ENCODE measurements around the gene SLC66A2.

The SLC66A2 gene

DNA sequence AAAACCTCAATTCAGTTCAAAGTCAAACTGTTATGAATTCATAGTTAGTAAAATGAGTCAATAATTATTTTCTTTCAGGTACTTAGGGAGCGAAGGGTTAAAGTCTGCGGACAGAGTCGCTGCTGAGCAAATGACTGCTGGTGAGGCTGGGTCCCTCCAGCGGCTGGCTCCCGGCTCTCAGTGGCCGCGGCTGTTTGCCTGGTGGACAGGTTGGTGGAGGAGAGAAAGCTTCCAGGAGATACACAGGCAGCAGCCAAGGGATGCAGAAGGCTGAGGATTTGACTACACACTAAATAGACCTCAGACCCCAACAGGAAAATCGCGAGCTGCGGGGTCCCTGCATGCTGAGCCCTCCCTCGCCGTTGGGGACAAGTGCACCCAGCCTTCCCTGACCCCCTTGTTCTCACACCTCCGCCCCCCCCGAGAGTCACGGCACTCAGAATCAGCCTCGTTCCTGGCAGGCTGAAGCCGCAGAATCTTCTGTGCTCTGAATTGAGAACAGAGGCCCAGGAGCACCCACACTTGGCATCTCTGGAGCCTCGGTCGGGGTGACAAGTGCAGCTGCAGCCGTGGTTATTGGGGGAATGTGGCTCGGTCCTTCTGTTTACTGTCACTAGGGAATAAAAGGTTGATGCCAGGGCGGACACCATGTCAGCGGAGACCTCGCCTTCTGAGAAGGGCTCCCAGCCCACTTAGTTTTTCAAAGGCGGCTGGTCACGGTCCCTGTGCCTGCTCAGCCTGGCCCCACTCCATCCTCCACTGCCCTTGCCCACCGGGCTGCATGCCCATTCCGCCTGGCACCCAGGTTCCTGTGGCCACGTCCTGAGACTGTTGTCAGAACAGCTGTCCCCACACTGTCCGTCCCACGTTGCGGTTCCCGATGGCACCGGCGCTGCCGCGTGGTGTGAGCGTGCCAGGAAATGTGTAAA is 74.0 kb downstream of the SLC66A2 start:
- no peak overlapping the region for H3K27ac Mint-ChIP-seq
- H3K27me3 Mint-ChIP-seq (ENCODE audit: low read depth): no peaks in the 10 kb centered on the region
- no peaks in the 10 kb centered on the region for H3K4me1 Mint-ChIP-seq (ENCODE audit: low read depth)
- H3K9me3 Mint-ChIP-seq: no peaks in the 10 kb centered on the region
- no peak for DNase-seq (ENCODE audit: low spot score)
- no peak overlapping the region for H3K4me3 Mint-ChIP-seq
- H3K36me3 Mint-ChIP-seq (ENCODE audit: low read depth): no peaks in the 10 kb centered on the region

DNA sequence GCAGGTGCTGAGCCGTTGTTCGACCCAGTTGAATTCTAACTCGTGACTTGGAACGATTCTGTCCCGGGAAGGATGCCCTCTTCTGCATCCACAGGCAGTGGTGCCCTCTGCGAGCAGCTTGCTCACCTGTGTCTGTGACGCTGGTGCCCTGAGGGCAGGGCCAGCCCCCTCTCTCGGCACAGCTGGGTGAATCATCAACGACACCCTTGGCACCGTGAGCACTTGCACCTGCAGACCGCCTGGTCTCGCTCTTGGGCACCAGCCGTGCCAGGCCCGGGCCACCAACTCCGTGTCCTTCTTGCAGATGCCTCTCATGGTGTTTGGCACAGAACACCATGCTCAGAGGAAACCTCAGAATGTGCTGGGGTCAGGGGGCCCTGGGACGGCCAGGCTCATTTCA is 75.0 kb downstream of the SLC66A2 start:
- Mint-ChIP-seq H3K36me3 (ENCODE audit: low read depth) (no peaks in the 10 kb centered on the region), H3K27me3 (ENCODE audit: low read depth) (no peaks in the 10 kb centered on the region), H3K4me3 (no peak overlapping the region), H3K4me1 (ENCODE audit: low read depth) (no peaks in the 10 kb centered on the region), H3K9me3 (no peaks in the 10 kb centered on the region), H3K27ac (no peak overlapping the region)
- DNase-seq (ENCODE audit: low spot score): no peak

DNA sequence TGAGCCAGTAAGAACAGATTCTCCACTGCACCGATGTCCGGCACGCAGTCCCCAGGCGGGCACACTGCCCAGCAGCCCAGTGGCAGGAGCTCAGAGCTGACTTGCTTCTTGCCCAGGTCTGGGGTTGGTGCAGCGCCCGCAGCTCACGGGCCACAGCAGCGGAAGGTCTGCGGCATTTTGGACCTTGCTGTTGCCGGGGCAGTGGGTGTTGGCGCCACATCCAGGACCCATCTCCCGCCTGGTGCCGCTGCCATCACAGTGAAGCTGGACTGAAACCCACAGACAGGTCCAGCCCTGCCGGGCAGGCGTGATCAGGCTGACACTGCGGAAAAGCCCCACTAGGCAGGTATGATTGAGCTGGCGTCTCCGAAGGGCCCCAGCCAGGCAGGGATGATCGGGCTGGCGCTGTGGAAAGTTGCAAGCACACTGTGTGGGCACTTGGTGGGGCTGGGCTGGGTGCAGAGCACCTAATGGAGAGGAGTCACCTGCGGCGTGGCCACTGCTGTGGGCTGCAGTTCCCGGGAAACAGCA is 75.5 kb downstream of the SLC66A2 start:
- DNase-seq (ENCODE audit: low spot score): no peak
- Mint-ChIP-seq H3K36me3 (ENCODE audit: low read depth) (no peaks in the 10 kb centered on the region), H3K4me3 (no peak overlapping the region), H3K9me3 (no peaks in the 10 kb centered on the region), H3K4me1 (ENCODE audit: low read depth) (no peaks in the 10 kb centered on the region), H3K27ac (no peak overlapping the region), H3K27me3 (ENCODE audit: low read depth) (no peaks in the 10 kb centered on the region)

- H3K27ac Mint-ChIP-seq: no peak overlapping the region
- H3K9me3 Mint-ChIP-seq: no peaks in the 10 kb centered on the region
- H3K4me1 Mint-ChIP-seq (ENCODE audit: low read depth): no peaks in the 10 kb centered on the region
- no peak for DNase-seq (ENCODE audit: low spot score)
- no peaks in the 10 kb centered on the region for H3K27me3 Mint-ChIP-seq (ENCODE audit: low read depth)
- no peaks in the 10 kb centered on the region for H3K36me3 Mint-ChIP-seq (ENCODE audit: low read depth)
- H3K4me3 Mint-ChIP-seq: no peak overlapping the region
Measured at GRCh38 chr18:79875531-79875919, 75.9 kb downstream of the SLC66A2 start.

DNA sequence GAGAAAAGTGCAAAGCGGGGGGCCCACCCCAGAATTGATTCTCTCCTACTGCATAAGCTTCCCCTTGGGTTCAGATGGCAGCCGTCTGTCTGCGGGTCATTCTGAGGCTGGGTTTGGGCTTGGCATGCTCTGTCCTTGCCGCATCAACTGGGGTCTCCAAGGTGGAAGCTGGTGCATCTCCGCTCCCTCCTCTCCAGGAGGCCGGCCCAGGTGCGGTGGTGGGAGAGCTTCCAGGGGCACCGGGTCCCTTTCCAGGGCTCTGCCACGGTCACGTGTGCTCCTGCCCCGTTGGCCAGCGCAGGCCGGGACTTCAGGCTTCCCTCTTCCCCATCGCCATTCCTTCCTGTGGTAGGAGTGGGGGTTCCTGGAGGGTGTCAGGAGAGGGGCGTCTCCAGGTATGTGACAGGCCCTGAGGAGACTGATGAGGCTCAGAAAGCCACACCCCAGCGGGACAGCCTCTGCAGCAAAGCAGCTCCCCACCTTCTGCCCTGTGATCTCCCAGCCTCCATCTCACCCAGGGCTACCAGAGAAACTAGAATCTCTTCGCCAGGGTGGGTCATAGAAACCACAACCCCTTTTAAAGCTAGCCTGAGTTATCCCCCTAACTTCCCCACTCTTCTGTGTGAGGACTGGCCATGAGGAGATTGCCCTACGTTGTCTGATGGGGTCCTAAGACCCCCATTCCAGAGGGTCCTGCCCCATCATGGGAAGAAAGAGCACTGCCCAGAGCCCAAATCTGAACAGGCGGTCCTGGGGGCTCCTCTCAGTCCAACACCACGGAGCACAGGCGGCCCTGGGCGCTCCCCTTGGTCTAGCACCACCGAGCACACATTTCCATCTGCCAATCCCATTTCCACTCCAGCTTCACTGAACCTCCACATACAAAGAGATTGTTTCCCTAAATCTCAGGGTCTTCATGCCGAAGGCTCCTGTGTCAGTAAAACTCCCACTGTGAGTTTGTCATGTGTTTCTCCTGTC is 76.6 kb downstream of the SLC66A2 start:
- no peak overlapping the region for H3K27ac Mint-ChIP-seq
- no peaks in the 10 kb centered on the region for H3K4me1 Mint-ChIP-seq (ENCODE audit: low read depth)
- no peak overlapping the region for H3K4me3 Mint-ChIP-seq
- no peaks in the 10 kb centered on the region for H3K9me3 Mint-ChIP-seq
- no peak for DNase-seq (ENCODE audit: low spot score)
- H3K27me3 Mint-ChIP-seq (ENCODE audit: low read depth): no peaks in the 10 kb centered on the region
- no peaks in the 10 kb centered on the region for H3K36me3 Mint-ChIP-seq (ENCODE audit: low read depth)

- Mint-ChIP-seq H3K4me3 (no peak overlapping the region), H3K4me1 (ENCODE audit: low read depth) (no peaks in the 10 kb centered on the region), H3K27ac (no peak overlapping the region), H3K36me3 (ENCODE audit: low read depth) (no peaks in the 10 kb centered on the region), H3K9me3 (no peaks in the 10 kb centered on the region), H3K27me3 (ENCODE audit: low read depth) (no peaks in the 10 kb centered on the region)
- DNase-seq (ENCODE audit: low spot score): no peak
Measured at GRCh38 chr18:79873449-79874110, 77.9 kb downstream of the SLC66A2 start.

DNA sequence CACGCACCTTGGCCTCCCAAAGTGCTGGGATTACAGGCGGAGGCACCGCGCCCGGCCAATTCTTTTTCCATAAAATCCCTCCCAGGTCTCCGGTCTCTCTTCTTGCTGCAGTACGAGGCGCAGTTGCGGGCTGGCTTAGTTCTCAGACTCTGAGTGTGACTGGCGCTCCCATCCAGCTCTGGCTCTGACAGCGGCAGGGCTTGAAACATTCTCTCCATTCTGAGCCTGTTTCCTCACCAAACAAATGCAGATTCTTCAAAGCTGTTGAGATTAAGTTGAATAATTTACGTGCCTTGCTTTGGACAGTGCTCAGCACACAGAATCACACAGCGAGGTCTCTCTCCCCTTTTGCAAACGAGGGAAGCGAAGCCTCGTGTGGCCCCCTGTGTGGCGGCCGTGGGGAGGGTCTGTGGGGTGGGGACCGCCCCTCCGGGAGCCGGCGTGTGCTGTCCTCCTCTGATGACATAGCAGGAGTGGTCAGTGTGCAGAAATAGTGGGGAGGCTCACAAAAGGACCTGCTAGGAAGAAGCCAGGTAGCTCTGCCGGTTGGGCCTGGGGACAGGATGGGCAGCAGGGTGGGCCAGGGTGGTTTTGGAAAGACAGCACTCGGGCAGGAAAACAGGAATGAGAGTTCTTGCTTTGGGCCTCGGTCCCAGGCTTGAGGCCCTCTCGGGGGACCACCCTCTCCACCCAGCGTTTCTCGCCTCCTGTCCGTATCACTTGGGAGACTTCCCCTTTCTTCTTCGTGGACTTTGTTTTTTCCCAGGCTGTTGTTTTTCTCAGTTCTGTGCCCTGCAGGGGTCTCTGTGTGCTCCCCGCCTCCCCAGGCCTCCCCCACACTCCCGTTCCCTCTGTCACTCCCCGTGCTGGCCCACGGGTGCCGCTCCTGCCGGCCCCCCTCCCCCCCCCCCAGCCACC is 78.7 kb downstream of the SLC66A2 start:
- H3K27me3 Mint-ChIP-seq (ENCODE audit: low read depth): no peaks in the 10 kb centered on the region
- H3K4me3 Mint-ChIP-seq: no peak overlapping the region
- H3K4me1 Mint-ChIP-seq (ENCODE audit: low read depth): no peaks in the 10 kb centered on the region
- no peak overlapping the region for H3K27ac Mint-ChIP-seq
- no peaks in the 10 kb centered on the region for H3K36me3 Mint-ChIP-seq (ENCODE audit: low read depth)
- no peaks in the 10 kb centered on the region for H3K9me3 Mint-ChIP-seq
- no peak for DNase-seq (ENCODE audit: low spot score)

GRCh38 chr18:79871481-79872091 is 79.9 kb downstream of the SLC66A2 start:
- no peaks in the 10 kb centered on the region for H3K4me1 Mint-ChIP-seq (ENCODE audit: low read depth)
- no peak overlapping the region for H3K27ac Mint-ChIP-seq
- H3K4me3 Mint-ChIP-seq: no peak overlapping the region
- H3K27me3 Mint-ChIP-seq (ENCODE audit: low read depth): no peaks in the 10 kb centered on the region
- DNase-seq (ENCODE audit: low spot score): no peak
- no peaks in the 10 kb centered on the region for H3K9me3 Mint-ChIP-seq
- H3K36me3 Mint-ChIP-seq (ENCODE audit: low read depth): no peaks in the 10 kb centered on the region

GRCh38 chr18:79871026-79871390 is 80.4 kb downstream of the SLC66A2 start:
- H3K4me3 Mint-ChIP-seq: no peak overlapping the region
- no peak overlapping the region for H3K27ac Mint-ChIP-seq
- H3K9me3 Mint-ChIP-seq: no peaks in the 10 kb centered on the region
- H3K36me3 Mint-ChIP-seq (ENCODE audit: low read depth): no peaks in the 10 kb centered on the region
- DNase-seq (ENCODE audit: low spot score): no peak
- no peaks in the 10 kb centered on the region for H3K27me3 Mint-ChIP-seq (ENCODE audit: low read depth)
- no peaks in the 10 kb centered on the region for H3K4me1 Mint-ChIP-seq (ENCODE audit: low read depth)

DNA sequence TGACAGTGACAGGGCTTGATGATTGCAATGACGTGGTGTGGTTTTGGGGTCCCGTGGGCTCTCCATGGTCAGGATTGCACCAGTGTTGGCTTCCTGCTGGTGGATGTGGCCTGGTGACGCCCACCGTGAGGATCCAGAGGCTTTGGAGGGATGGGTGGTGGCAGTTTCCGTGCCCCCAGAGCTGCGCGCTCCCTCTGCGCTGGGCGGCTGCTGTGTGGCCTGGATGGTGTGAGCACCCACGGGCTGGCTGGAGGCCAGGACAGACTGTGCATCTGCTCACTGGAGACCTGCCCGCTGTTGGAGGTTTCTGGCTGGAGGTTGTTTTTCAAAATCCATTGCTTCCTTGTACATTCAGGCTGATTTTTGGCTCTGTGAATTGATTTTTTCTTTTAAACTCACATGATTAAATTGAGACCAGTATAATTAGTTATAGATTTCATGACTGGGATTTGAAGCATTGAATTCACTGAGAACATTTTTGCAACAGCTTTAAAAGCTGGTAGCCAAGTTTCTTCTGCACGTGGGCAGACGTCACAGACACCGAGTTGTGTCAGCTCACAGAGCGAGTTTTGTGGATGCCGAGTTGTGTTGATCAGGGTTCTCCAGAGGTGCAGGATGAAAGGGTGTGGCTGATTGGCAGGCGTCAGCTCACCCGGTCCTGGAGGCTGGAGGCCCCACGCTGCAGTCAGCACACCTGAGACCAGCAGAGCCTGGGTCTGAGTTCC is 81.0 kb downstream of the SLC66A2 start:
- Mint-ChIP-seq H3K9me3 (no peaks in the 10 kb centered on the region), H3K27me3 (ENCODE audit: low read depth) (no peaks in the 10 kb centered on the region), H3K4me1 (ENCODE audit: low read depth) (no peaks in the 10 kb centered on the region), H3K4me3 (no peak overlapping the region), H3K36me3 (ENCODE audit: low read depth) (no peaks in the 10 kb centered on the region), H3K27ac (no peak overlapping the region)
- DNase-seq (ENCODE audit: low spot score): no peak

DNA sequence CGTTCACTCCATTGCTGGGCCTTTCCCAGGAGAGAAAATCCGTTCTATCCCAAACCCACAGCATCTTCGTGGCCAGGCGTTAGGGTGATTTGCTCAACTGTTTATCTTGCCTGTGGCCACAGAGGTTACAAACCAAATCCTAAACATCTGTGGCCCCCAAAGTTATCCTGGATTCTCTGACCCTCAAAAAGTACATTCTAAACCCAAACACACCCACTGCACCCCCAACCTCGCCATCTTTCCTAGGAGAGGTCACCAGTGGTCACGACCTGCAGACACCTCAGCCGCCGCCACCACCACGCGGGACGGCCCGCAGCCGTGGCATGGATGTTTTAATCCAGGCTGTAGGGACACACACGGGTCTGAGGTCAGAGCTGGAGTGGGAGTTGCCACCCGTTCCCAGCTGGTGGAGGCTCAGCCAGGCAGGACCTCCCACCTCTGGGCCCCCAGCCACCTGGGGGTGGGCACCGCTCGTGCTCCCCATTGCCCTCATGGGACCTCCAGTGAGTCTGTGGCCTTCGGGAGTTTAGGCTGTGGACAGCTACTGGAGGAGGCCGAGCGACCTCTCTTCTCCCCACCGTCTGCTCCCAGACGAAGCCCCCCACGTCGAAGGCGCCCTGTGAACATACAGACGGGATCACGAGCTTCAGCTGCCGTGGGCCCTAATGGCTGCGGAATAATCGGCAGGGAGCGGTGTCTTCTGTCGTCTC is 81.7 kb downstream of the SLC66A2 start:
- H3K27me3 Mint-ChIP-seq (ENCODE audit: low read depth): no peaks in the 10 kb centered on the region
- H3K27ac Mint-ChIP-seq: no peak overlapping the region
- no peaks in the 10 kb centered on the region for H3K4me1 Mint-ChIP-seq (ENCODE audit: low read depth)
- no peak for DNase-seq (ENCODE audit: low spot score)
- no peak overlapping the region for H3K4me3 Mint-ChIP-seq
- no peaks in the 10 kb centered on the region for H3K36me3 Mint-ChIP-seq (ENCODE audit: low read depth)
- H3K9me3 Mint-ChIP-seq: no peaks in the 10 kb centered on the region

All from T-helper 2 cell treated with Interferon-gamma antibody and Interleukin-4, amounts not matched to agents 5 μg/mL and 100 μg/mL, for 36 hours (primary cell).